Measurements from ENCODE around the gene TUSC2. TPM values are rescaled to one million over a fixed set of nuclear protein-coding genes. Genes with fewer than 3 reads are reported as not detected.

The TUSC2 gene
- total and polyA plus RNA-seq, 9 of the 15 experiments (the other 6 are each of a cell fraction or from before 2014, with no cell fraction given), result 2.8 to 67.5 (median 25.8) TPM

- BruUV-seq (replicated peaks), result no TSS peak
- Histone ChIP-seq H3K27me3 (ENCODE audit: control insufficient read depth in 2 of 2, insufficient read depth in 2 of 2, low read length in 2 of 2) (no peaks in the 10 kb centered on the region), H3K4me2 (ENCODE audit: insufficient read depth, low read length) (no peak overlapping the region), H3K36me3 (ENCODE audit: control insufficient read depth, insufficient read depth, low read length) (peaks cover 27% of the 10 kb centered on the region; the same call in 2 of the 3 replicates), H3K9me3 (replicated peaks; ENCODE audit: control insufficient read depth, insufficient read depth, low read depth, low read length) (no peaks in the 10 kb centered on the region), H3K9ac (ENCODE audit: insufficient read depth in 1 of 2, low read depth in 2 of 2, low read length in 2 of 2) (no peak overlapping the region), H3K9me1 (ENCODE audit: control insufficient read depth, insufficient read depth, low read length) (no peaks in the 10 kb centered on the region), H3K4me3 (no peak overlapping the region), H4K20me1 (replicated peaks; ENCODE audit: control insufficient read depth, insufficient read depth, low read length) (no peaks in the 10 kb centered on the region), H3K4me1 (replicated peaks in 1 of 2; ENCODE audit: control insufficient read depth in 2 of 2, insufficient read depth in 2 of 2, low read length in 2 of 2) (peaks cover 13 to 76% of the 10 kb centered on the region in 2 experiments; a peak in 4 of 5 replicates), H3K79me2 (ENCODE audit: control insufficient read depth, insufficient read depth, low read length) (peaks cover 50% of the 10 kb centered on the region), H2AFZ (ENCODE audit: low read depth, low read length) (no peak overlapping the region), H3K27ac (ENCODE audit: extremely low read depth, low read depth, low read length) (no peak overlapping the region)
- whole genome bisulfite sequencing (ENCODE audit: insufficient coverage, low coverage, missing lambda C conversion rate), result 77% methylated on average over 4 of the region's 4 CpGs
- ChIA-PET CTCF (ENCODE audit: low intra/inter-chr PET ratio) (no interaction called here), POLR2A (no interaction called here)
- intact Hi-C loops (cut with micrococcal nuclease) (no loop called here), in situ Hi-C loops (cut with MboI) (no loop called here)
- no peak for ATAC-seq
- FAIRE-seq, result no peak
- DNase-seq (ENCODE audit: extremely low read depth in 1 of 4, low spot score in 3 of 4), result no peak
- peak; percentile 57; the same call in 1 of the 2 replicates for TF ChIP-seq ZNF121 (CRISPR knock-in tag; conservative IDR thresholded peaks at IDR 0.05)
- no peak for TF ChIP-seq PURB (CRISPR knock-in tag; IDR thresholded peaks at IDR 0.05; ENCODE audit: low read depth)
- TF ChIP-seq POLR2AphosphoS5 (IDR thresholded peaks at IDR 0.05; ENCODE audit: control insufficient read depth, insufficient read depth, low read depth, low read length), result no peak
Measured at GRCh38 chr3:50294089-50294488, 33.9 kb downstream of the TUSC2 start.

GRCh38 chr3:50293079-50293801 lies 34.8 kb downstream of the TUSC2 start:
- Histone ChIP-seq H2AFZ (ENCODE audit: low read depth, low read length) (no peak overlapping the region; the same call in 1 of the 2 replicates), H3K27ac (ENCODE audit: extremely low read depth, low read depth, low read length) (peak overlapping the region; percentile 67), H3K36me3 (ENCODE audit: control insufficient read depth, insufficient read depth, low read length) (peaks cover 36% of the 10 kb centered on the region; the same call in 2 of the 3 replicates), H3K4me1 (replicated peaks in 1 of 2; ENCODE audit: control insufficient read depth in 2 of 2, insufficient read depth in 2 of 2, low read length in 2 of 2) (peaks cover 12 to 71% of the 10 kb centered on the region in 2 experiments; a peak in 4 of 5 replicates), H4K20me1 (replicated peaks; ENCODE audit: control insufficient read depth, insufficient read depth, low read length) (no peaks in the 10 kb centered on the region), H3K9me1 (ENCODE audit: control insufficient read depth, insufficient read depth, low read length) (no peaks in the 10 kb centered on the region), H3K79me2 (ENCODE audit: control insufficient read depth, insufficient read depth, low read length) (peaks cover 42% of the 10 kb centered on the region), H3K4me3 (peak overlapping the region; percentile 27; the same call in 1 of the 2 replicates), H3K9ac (ENCODE audit: insufficient read depth in 1 of 2, low read depth in 2 of 2, low read length in 2 of 2) (peak overlapping the region; percentile 70 to 100), H3K9me3 (replicated peaks; ENCODE audit: control insufficient read depth, insufficient read depth, low read depth, low read length) (no peaks in the 10 kb centered on the region), H3K27me3 (ENCODE audit: control insufficient read depth in 2 of 2, insufficient read depth in 2 of 2, low read length in 2 of 2) (no peaks in the 10 kb centered on the region), H3K4me2 (ENCODE audit: insufficient read depth, low read length) (peak overlapping the region; percentile 91)
- 0 out of 2 replicates have a peak, but pooled peaks have one; percentile 16 for TF ChIP-seq MAX (CRISPR knock-in tag; IDR thresholded peaks at IDR 0.05)
- no peak for TF ChIP-seq ARNT (IDR thresholded peaks at IDR 0.05)
- no TSS peak for BruUV-seq (replicated peaks)
- DNase-seq (ENCODE audit: extremely low read depth in 1 of 4, low spot score in 3 of 4) (no peak), FAIRE-seq (no peak), ATAC-seq (no peak)
- ChIA-PET CTCF (ENCODE audit: low intra/inter-chr PET ratio) (no interaction called here), POLR2A (interaction anchor here (0.5 to 1.0 kb wide), 2 partner anchors 26 to 43 kb away, joined by 3 to 5 read pairs; no protein-coding TSS in a partner anchor)
- intact Hi-C loops (cut with micrococcal nuclease) (no loop called here), in situ Hi-C loops (cut with MboI) (no loop called here)
- 64% methylated on average over 12 of the region's 12 CpGs for WGBS (ENCODE audit: insufficient coverage, low coverage, missing lambda C conversion rate)
